Nucleus accumbens (tissue), 56 donors: Measurements from ENCODE around the gene KRI1.
"Not testable (repeated sequence)": the region's sequence is repeated elsewhere in the genome, so short reads cannot be mapped to it uniquely, and the experiment has no call there.

ENCODE experiments used
- DNase-seq, 56 donors: peaks; one replicate each; lab custom pipeline; 2025; lab: John Stamatoyannopoulos, UW

The KRI1 gene

DNA sequence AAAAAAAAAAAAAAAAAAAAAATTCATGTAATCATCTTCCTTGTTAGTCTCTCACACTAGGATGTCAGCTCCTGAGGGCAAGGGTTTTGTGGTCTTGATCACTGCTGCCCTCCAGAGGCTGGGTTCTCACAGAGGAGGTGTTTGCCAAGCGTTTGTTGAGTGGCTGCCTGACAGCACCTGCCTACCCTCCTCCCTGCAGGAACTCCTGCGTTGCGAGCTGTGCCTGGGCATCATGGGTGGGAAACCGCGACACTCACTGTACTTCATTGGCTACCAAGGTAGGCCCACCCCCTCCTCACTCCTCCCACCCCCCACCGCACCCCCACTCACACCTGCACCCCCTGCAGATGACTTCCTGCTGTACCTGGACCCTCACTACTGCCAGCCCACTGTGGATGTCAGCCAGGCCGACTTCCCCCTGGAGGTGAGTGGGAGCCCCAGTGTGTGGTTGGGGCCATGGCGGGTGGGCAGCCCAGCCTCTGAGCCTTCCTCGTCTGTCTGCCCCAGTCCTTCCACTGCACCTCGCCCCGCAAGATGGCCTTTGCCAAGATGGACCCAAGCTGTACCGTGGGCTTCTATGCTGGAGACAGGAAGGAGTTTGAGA, 14.0 kb downstream of the KRI1 start:
- DNase-seq, result peak in 5 of 56 donors; percentile 1 to 17 (median 5)

DNA sequence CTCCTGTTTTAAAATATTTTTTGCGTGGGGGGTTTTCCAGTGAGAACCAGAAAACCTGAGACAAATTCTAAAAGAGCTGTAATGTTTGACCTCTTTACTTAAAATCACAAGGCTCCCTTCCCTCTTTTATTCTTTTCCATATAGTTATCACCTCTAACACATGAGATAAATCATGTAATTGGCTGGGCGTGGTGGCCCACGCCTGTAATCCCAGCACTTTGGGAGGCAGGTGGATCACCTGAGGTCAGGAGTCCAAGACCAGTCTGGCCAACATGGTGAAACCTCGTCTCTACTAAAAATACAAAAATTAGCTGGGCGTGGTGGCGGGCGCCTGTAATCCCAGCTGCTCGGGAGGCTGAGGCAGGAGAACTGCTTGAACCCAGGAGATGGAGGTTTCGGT, 14.8 kb downstream of the KRI1 start:
- DNase-seq, result not testable (repeated sequence)

DNA sequence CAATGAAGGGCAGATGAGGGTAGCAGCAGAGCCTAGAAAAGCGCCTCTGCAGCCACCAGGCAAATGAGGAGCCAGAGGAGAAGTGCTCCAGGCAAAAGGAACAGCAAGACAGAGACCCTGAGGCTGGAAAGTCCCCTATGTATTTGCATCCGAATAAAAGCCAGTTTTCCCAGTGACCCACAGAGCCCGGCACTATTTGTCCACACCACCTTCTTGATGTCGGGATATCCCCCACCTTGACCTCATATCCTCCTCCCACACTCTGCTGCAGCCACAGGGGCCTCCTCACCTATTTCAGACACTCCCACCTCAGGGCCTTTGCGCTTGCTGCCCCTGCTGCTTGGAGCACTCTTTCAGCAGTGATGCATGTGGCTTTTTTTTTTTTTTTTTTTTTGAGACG, 15.5 kb downstream of the KRI1 start:
- no peak for DNase-seq

DNA sequence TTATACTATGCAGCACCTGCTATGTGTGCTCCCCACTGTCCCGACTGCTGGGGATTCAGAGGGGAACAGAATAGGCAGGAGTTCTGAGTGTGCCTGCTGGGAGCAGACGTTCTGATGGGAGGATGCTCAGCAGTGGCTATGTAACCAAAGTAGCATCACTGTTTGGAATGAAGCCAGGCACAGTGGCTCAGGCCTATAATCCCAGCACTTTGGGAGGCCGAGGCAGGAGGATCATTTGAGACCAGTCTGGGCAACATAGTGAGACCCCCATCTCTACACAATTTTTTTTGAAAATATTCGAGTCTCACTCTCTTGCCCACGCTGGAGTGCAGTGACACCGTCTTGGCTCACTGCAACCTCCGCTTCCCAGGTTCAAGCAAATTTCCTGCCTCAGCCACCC, 16.1 kb downstream of the KRI1 start:
- DNase-seq, result no peak

DNA sequence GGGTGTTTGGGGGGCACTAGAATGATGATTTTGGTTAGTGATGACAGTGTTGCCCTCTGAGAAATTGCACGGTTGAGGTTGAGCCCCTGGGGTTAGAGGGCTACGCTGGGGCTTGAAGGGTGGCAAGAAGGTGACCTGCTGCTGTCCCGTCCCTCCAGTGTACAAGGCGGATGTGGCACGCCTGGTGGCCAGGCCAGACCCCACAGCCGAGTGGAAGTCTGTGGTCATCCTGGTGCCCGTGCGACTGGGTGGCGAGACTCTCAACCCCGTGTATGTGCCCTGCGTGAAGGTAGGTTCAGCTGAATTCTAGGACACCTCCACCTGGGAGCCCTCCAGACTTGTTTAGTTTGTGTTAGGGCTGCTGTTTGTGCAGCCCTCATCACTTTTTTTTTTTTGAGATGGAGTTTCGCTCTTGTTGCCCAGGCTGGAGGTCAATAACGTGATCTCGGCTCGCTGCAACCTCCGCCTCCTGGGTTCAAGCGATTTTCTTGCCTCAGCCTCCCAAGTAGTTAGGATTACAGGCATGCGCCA, 17.0 kb downstream of the KRI1 start:
- DNase-seq, result no peak

DNA sequence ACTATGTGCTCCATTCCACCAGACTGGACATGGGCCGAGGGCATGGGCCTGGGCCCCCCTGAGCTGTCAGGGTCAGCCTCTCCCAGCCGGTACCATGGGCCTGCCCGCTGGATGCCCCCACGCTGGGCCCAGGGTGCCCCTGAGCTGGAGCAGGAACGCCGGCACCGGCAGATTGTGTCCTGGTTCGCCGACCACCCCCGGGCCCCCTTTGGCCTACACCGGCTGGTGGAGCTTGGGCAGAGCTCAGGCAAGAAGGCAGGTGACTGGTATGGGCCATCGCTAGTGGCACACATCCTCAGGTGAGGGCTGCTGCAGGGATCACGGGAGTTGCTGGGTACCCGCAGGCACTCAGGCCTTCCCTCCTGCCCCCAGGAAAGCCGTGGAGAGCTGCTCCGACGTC, 19.0 kb downstream of the KRI1 start:
- DNase-seq, result no peak

DNA sequence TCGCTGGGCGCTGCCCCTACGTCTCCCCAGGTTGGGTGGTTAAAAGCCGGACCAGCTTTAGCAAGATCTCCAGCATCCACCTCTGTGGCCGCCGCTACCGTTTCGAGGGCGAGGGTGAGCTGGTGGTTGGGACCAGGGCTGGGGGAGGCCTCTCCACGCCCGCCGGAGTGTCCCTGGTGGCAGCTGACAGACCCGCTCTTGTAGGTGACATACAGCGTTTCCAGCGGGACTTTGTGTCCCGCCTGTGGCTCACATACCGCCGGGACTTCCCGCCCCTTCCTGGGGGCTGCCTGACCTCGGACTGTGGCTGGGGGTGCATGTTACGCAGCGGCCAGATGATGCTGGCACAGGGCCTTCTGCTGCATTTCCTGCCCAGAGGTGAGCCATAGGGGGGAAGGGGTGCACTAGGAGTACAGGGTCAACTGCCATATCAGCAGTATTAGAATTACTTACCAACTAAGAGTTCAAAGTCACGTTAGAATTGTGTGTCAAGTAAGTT, 21.0 kb downstream of the KRI1 start:
- DNase-seq, result peak in 1 of 56 donors; percentile 6

DNA sequence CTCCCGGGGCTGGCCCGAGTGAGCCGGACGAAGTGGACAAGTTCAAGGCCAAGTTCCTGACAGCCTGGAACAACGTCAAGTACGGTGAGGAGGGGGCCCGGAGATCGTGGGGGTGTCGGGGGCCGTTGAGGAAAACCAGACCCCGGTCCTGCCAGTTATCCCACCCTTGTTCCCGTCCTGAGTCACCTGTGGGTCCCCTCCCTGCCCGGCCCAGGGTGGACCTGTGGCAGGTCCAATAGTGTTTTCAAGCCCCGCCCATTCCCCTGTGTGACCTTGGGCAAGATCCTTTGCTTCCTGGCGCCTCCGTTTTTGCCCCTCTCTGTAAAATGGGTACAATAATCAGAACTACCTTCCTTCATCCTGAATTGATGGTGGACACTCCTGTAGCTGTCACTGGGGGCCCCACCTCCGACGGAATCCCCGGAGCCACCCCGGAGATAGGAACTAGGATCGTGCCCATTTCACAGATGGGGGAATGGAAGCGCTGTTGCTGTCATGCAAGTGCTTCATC, 21.5 kb downstream of the KRI1 start:
- peak in 2 of 56 donors; percentile 3 to 25 for DNase-seq

DNA sequence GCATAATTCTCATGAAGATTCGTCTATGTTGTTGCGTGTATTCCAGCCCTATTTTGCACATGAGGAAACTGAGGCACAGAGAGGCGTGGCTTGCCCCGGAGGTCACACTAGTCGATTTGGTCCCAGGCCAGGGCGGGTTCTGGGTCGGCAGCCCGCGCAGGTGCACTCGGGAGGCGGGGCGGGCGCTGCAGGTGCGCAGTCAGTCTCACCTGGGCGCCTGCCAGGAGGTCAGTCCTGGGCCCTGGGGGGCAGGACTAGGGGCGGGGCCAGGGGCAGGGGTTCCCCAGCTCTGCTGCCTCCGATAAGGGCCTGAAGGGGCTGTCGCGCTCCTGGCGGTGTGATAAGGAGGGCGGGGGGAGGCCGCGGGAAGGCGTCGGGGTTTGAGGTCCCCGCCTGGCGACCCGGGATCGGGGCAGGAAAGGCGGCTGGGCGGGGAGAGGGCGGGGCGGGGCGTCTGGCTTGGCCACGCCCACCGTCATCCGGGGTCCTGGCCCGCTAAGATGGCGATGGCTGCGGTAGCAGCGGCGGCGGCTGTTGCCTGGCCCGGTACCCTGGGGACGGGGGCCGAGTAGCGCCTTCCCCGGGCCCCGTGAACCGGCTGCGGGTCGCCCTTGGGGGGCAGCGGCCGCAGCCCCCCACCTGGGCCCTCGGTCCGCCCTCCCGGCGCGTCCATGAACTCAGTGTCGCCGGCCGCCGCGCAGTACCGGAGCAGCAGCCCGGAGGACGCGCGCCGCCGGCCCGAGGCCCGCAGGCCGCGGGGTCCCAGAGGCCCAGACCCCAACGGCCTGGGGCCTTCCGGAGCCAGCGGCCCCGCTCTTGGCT, 22.2 kb downstream of the KRI1 start, which contains the start of gene ATG4D:
Gene ATG4D (plus strand): TSS at position 485 of the 822 bp plus-strand sequence. CDS start 187 bp downstream, at position 672.
- DNase-seq, result peak in 52 of 56 donors; percentile 23 to 93 (median 69)

DNA sequence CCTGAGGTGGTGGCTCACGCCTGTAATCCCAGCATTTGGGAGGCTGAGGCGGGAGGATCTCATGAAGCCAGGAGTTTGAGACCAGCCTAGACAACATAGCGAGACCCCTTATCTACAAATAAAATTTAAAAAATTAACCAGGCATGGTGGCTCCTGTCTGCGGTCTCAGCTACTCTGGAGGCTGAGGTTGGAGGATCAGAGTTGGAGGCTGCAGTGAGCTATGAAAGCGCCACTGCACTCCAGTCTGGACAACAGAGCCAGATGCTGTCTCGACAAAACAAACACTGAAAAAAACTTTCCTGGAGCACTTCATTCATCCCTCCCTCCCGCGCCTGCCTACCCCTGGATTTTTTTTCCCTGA, 22.8 kb downstream of the KRI1 start:
- DNase-seq, result no peak

DNA sequence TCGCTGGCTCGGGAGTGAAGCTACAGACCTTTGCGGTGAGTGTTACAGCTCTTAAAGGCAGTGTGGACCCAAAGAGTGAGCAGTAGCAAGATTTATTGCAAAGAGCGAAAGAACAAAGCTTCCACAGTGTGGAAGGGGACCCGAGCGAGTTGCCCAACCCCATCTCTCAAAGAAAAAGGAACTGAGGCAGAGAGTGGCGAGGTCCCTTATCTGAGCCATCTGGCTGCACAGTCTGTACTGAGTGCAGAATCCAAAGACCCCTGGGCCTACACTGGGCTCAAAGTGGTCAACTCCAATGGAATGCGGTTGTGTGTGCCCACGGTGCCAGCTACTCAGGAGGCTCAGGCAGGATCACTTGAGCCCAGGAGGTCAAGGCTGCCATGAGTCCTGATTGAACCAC, 26.8 kb downstream of the KRI1 start:
- not testable (repeated sequence) for DNase-seq

DNA sequence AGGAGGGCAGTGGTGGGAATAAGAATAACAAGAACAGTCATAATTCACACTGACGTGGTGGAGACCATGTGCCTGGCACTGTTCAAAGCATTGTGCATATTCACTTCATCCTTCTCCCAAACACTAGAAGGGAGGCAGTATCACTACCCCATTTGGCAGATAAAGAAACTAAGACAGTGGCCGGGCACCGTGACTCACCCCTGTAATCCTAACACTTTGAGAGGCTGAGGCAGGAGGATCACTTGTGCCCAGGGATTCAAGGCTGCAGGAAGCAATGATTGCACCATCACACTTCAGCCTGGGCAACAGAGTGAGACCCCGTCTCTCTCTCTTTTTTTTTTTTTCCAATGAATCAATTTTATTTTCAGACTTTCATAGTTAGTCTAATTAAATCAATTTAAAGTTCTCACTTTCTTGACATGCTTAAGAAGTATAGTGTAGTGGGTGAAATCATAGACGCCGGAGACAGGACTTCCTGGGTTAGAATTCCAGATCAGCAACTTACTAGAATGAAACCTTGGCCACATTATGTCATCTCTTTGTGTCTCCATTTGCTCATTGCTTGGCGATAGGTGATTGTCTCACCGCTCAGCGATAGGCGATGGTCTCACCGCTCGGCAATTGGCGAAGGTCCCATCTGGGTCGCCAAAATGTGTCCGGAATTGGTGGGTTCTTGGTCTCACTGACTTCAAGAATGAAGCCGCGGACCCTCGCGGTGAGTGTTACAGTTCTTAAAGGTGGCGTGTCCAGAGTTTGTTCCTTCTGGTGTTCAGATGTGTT, 27.4 kb downstream of the KRI1 start:
- DNase-seq, result no peak

DNA sequence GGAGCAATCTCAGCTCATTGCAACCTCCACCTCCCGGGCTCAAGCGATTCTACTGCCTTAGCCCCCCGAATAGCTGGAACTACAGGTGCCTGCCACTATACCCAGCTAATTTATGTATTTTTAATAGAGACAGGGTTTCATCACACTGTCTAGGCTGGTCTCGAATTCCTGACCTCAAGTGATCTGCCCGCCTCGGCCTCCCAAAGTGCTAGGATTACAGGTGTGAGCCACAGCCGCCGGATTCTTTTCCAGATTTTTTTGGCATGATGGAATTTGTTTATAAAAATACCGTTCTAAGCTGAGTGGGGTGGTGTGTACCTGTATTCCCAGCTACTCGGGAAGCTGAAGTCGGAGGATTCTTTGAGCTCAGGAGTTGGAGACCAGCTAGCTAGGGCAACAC, 28.1 kb downstream of the KRI1 start:
- no peak for DNase-seq

DNA sequence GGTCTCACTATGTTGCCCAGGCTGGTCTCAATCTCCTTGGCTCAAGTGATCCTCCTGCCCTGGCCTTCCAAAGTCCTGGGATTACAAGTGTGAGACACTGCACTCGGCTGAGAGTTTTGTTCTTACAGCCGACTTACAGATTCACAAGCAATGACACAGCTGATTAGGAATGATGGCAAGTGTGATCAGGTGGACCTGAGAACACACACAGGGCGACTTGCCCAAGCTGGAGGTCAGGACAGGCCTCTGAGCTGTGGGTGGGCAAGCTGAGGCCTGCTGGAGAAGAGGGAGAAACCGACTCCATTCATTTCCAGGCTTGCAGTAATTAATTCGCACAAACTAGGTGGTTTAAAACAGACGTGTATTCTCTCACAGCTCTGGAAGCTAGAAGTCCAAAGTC, 30.2 kb downstream of the KRI1 start:
- no peak for DNase-seq

DNA sequence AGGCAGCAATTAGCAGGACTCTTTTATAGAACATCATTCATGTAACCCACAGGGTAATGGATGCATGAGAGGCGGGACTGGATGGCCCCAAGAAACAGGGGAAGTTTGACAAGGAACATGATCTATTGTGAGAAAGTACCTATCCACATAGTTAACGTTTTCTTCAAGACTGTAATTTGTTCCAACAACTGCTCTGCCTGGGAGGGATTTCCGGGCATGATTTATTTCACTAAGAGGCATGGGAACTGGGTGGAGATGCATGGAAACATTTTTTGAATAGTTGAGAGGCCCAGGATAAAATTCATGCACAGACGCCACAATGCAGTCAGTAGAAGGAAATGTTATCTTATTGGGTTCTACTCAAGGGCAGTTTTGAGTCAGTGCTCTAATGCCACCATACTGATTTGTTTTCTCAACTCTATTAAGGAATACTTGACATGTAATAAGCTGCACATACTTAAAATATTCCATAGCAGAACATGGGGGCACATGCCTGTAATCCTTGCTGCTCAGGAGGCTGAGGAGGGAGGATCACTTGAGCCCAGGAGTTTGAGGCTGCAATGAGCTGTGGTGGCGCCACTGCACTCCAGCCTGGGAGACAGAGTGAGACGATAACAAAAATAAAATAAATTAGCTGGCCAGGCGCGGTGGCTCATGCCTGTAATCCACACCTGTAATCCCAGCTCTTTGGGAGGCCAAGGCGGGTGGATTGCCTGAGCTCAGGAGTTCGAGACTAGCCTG, 32.0 kb downstream of the KRI1 start:
- DNase-seq, result no peak

DNA sequence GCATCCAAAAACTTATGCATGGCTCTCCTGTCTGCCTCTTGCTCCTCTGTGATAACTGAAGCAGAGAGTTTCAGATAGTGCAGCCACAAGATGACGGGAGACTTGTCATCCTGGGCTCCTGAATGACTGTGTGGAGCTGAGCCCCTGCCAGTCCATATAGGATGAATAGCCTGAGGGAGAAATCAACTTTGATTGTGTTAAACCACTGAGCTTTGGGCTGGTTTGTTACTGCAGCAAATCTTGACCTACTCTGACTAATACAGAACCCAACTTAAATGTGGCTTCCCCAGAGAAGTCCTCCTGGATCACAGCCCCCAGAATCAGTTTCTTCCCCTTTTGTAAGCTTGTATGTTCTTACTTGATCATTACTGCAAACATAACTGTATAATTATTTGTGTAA, 33.4 kb downstream of the KRI1 start:
- DNase-seq, result no peak

DNA sequence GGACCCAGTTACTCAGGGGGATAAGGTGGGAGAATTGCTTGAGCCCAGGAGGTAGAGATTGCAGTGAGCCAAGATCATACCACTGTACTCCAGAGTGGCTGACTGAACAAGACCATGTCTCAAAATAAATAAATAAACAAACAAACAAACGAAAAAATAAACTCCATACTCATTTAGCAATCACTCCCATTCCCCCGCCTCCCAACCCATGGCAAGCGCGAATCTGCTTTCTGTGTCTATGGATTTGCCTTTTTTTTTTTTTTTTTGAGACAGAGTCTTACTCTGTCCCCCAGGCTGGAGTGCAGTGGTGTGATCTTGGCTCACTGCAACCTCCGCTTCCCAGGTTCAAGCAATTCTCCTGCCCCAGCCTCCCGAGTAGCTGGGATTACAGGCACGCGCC, 38.9 kb downstream of the KRI1 start:
- not testable (repeated sequence) for DNase-seq

DNA sequence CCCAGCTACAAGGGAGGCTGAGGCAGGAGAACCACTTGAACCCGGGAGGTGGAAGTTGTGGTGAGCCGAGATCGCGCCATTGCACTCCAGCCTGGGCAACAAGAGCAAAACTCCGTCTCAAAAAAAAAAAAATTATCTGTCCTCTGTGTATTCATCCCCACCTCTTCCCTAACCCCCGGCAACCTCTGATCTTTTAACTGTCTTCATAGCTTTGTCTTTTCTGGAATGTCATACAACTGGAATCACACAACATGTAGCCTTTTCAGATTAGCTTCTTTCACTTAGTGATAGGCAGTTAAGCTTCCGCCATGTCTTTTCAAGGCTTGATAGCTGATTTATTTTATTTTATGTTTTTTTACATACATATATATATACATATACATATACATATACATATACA, 40.2 kb downstream of the KRI1 start:
- DNase-seq, result no peak

DNA sequence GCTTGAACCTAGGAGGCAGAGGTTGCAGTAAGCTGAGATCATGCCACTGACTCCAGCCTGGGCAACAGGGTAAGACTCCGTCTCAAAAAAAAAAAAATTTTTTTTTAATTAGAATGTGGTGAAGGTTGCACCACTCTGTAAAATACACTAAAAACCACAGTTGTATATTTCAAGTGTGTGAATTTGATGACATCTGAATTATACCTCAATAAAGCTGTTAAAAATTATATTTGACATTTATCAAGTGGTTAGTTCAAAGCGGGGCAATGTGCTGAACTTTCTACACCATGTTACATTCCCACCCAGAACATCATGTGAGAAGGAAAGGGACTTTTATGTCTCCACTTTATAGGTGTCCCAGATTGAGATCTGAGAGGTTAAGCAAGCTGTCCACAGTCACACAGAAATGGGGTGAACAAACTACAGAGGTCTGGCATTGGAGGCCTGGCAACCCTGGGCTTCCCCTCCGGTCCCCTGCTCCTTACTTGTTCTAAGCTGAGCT, 42.6 kb downstream of the KRI1 start:
- DNase-seq, result no peak
